Left hindlimb (tissue), 1 donor: ENCODE data around the gene MIGA1.
"Not testable (repeated sequence)": the region's sequence is repeated elsewhere in the genome, so short reads cannot be mapped to it uniquely, and the experiment has no call there.

ENCODE experiments used
- DNase-seq: peaks from one replicate; pipeline ENCODE4 v3.0.0-alpha.2; 2018

Gene MIGA1, protein sequence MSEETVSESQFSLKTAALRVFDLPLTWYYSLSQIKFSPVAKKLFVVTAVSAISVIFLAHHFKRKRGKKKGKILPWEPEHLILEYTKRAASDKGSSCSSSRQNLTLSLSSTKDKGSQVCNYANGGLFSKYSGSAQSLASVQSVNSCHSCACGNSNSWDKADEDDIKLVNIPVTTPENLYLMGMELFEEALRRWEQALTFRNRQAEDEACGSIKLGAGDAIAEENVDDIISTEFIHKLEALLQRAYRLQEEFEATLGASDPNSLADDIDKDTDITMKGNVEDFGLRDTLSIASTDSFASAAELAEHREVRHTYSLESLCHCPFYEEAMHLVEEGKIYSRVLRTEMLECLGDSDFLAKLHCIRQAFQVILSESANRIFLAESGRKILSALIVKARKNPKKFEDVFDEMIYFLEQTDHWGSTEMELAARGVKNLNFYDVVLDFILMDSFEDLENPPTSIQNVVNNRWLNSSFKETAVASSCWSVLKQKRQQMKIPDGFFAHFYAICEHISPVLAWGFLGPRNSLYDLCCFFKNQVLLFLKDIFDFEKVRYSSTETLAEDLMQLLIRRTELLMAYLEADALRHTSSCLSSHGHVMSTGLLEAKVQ

DNA sequence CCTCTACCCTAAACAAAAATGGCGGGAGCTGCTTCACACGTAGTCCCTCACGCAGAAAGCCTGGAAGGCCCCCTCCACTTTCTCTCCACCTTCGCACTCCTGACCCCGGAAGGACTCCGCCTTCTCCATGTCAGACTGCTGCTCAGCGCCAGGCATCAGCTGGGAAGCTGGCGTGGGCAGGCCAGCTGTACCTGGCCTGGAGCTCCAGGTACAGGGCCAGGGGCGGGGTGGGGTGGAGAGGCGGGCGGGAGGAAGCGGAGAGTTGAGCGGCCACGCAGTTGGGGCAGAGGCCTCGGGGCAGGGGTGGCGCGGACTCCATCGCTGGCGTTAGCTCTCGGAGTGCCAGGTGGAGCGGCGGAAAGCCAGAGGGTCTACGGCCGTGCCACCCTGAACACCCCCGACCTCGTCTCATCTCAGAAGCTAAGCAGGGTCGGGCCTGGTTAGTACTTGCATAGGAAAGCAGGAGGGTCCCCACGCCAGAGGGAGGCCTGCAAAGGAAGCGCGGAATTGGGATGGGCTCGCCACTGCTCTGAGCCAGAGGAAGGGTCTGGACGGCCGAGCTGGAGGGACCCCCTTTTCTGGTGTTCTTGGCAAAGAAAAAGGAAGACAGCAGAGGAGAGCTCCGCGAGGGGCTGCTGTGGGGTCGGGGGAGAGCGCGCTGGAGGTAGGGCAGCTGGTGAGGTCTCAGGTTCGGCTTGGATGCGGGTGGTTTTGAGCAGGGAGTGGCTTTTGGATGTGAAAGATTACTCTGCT, at the start of gene MIGA1:
Gene MIGA1, plus strand, starts transcription at position 121 of the 753 bp plus-strand sequence. CDS start 3,604 bp downstream, outside the sequence.
- DNase-seq: peak; percentile 91

DNA sequence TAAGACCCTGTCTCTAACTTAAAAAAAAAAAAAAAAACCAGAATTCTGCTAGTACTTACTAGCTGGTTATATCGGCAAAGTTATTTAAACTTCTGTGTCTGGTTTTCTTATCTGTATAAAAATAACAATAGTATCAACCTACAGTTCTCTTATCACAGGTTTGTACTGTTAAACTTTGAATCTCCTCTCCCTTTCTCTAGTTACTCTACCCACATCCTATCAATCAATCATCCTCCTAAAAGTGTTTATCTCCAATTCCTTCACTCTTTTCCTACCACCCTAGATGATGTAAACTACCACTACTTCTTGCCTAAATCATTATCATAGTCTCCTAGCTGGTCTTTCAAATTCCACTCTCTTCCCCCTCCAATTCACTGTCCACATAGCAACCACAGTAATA, 47.4 kb upstream of the MIGA1 start:
- no peak for DNase-seq

DNA sequence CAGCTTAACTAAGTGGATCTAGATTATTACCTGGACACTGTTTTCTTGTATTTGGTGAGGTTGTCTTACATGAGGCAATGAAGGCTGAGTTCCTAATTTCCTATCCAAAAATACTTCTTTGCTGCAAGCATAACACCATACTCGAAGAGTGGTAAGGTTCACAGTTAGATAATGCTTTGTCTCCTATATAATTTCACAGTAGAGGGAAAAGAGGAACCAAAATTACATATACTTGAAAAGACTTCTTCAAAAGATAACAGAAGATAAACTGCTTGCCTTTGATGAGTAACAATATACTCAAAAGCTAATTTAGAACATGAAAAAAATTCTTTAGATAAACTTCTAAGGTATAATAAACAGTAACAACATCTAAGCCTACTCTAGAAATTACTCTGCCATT, 40.2 kb upstream of the MIGA1 start:
- DNase-seq: no peak

DNA sequence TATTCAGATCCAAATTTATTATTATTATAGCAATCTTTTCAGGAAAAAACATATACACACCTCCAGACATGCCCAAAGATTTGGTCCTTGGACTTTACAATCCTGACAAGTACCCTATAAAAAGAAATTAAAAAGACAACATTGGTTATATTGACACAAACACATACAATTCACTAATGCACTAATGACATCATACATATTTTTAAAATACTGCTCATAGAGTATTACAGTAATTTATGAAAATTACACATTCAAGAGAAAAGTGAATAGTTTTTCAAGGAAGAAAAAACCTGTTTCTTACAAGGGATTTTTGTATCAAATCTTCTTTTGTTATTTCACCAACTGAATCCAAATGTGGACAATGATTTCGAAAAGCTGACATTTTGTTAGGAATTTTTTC, 38.1 kb upstream of the MIGA1 start:
- no peak for DNase-seq

DNA sequence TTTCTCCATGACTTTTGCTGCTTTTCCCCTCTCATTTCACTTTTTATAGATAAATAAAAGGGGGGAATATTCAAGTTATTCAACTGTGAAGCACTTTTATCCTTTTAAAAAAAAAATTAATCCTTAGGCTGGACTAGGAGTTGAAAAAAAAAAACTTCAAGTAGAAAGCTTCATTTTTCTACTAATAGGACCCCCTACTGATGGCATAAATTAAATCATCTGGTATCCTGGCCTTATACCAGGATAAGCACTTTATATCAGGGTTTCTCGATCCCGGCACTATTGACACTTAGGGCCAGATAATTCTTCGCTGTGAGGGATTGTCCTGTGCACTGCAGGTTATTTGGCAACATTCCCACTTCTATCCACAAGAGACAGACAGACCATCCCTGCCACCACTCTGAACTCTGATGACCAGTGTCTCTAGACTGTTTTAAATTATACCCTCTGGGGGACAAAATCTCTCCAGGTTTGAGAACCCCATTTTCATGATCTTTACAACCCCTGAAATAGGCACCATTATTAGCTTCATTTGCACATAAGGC, 37.4 kb upstream of the MIGA1 start:
- DNase-seq: no peak

DNA sequence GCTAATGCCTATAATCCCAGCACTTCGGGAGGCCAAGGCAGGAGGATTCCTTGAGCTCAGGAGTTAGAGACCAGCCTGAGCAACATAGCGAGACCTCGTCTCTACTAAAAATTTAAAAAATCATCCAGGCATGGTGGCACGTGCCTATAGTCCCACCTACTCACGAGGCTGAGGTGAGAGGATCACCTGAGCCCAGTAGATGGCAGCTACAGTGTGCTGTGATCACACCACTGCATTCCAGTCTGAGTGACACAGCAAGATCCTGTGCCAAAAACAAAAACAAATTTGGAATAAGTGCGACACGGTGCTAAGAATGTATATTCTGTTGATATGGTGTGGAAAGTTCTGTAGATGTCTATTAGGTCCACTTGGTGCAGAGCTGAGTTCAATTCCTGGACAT, 34.9 kb upstream of the MIGA1 start:
- no peak for DNase-seq

DNA sequence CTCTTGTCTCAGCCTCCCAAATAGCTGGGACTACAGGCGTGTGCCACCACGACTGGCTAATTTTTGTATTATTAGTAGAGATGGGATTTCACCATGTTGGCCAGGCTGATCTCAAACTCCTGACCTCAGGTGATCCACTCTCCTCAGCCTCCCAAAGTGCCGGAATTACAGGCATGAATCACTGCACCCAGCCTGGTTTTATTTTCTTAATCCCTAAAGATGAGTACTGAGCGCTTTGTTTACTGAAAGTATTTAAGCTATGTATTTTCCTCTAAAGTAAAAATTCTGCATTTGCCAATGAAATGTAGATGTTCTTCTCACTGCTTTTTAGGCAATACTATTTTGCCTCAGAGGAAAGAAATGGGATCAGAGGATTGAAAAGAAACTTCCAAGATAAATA, 30.0 kb upstream of the MIGA1 start:
- DNase-seq: not testable (repeated sequence)

DNA sequence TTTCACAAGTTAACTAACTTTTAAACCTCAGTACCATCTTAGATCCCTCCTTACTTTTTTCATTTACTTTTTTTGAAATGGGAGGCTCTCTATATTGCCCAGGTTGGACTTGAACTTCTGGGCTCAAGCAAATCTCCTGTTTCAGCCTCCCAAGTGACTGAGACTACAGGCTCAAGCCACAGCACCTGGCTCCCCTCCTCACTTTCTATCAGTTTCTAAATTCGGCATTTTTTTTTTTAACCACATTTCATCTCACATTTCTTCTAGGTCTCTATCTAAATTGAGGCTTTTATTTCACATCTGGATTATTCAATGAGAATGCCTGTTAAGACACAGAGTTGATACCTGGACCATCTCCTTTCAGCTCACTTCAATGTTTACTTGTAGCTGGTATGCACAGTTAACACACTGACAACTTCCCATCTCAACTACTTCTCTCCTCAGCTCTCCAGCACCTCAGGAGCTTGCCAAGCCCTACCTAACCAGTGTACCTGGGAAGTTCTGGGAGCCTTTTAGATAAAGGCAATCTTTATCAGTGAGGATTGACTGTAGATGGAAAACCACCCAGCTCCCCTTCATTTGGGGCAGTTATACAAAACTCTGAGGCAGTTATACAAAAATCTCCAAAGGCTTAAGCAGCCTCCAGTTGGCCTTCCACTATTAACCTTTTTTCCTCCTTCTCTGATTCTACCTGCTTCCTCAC, 23.2 kb upstream of the MIGA1 start:
- DNase-seq: no peak

DNA sequence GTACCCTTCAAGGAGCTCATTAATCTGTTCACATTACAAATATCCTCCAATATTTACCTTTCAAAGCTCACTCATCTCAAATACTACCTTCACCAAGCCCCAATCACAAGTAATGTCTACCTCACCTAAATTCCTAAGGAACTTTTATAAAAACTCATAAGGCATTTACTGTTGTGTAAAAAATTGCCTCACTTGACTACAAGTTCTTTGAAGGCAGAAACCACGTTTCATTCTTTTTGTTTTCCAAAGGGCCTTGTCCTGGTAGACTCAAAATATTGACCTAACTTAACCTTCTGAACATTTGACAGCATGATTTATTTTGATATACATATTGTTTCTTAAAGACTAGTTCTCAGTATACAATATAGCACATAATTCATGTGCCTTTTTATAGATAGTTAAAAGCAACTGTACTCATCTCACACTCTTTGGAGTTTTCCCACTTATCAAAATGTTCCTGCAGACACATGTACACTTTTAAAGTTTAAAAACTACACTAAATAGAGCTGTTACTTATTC, 22.3 kb upstream of the MIGA1 start:
- no peak for DNase-seq

DNA sequence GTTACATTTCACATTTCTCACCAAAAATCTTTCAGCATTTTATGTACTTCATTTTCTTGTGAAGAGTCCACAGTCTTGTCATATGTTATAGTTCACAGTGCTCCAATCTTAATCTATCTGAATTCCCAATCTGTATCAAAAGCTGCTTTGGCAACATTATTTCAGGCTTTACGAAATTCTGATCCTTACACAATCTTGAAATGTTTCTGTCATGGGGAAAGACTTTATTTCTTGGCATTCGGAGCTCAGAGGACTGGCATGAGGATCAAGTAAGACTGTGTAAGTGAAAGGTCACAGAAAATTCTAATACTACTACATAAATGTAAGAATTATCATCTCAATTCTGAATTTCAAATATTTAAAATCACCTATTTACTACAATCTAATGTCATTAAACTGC, 21.8 kb upstream of the MIGA1 start:
- DNase-seq: no peak

DNA sequence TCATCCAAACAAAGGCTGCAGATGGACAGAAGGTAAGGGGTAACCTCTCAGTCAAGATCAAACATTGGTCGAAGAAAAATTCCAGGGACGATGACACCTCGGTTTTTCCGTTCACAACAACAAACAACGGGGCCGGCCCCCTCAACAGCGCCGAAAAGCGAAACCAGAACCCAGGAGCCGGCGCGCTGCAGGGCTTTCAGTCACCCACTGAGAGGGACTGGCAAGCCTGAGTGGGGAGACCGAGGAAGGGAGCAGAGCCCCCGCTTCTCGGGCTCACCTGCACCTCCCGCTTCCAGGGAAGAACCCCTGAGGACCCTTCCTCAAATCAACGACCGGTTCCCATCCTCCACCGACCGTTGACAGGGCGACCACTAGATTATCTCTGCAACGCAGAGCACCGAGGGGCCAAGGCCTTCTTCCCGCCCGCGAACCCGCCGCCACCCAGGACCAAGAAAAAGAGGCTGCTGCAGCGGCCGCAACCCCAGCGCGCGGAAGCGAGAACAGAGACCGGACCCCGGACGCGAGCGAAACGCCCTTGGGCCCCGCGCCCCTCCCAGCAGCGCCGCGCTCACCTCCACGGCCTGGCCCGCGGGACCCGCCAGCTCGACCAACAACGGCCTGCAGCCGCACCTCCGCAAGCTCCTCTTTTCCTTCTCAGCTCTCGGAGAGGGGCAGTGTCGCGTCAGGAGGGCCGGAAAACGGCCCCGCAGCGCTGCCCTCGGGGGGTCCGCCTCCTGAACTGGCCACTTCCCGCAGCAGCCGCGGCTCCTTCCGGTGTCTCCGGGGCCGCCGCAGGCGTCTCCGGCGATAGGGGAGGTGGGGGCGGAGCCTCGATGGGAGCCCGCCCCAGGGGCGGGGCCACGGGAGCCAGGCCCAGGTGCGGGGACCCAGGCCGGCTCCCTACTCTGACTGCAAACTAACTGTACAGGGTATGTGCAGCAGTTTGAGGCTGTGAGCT, 20.1 kb upstream of the MIGA1 start, which contains the start of gene USP33:
Gene USP33, minus strand, starts transcription at position 782 of the 958 bp plus-strand sequence. CDS start 18,155 bp downstream, outside the sequence.
- DNase-seq: peak; percentile 90

DNA sequence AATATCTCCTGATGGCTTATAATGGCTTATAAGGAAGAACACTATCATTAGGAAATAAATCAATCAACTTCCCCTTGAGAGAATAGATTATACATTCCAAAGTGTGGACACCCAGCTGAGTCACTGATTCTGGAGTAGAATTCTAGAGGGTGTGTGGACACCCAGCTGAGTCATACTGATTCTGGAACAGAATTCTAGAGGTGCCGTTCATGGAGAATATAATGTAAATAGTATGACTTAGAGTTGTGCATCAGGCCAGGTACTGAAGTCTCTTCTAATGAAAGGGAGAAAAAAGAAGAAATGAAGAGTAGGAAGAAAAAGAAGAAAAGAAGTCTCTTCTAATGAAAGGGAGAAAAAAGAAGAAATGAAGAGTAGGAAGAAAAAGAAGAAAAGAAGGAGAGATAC, 17.4 kb upstream of the MIGA1 start:
- DNase-seq: no peak

DNA sequence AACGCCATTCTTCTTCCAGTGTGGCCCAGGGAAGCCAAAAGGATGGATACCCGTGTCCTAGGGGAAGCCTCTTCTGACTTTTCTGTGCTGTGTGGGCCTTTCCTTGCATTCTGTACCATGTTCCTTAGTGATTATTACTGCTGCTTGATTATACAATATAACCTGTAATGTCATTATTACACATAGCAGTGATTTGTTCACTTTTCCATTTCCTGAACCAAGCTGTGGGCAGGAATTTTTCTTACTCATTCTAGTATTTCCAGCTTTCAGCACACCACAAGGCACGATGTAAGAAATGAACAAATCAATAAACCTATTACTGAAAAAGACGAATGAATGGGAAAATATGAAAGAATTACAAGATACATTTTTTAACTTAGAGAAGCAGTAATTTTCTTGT, 11.4 kb upstream of the MIGA1 start:
- no peak for DNase-seq

DNA sequence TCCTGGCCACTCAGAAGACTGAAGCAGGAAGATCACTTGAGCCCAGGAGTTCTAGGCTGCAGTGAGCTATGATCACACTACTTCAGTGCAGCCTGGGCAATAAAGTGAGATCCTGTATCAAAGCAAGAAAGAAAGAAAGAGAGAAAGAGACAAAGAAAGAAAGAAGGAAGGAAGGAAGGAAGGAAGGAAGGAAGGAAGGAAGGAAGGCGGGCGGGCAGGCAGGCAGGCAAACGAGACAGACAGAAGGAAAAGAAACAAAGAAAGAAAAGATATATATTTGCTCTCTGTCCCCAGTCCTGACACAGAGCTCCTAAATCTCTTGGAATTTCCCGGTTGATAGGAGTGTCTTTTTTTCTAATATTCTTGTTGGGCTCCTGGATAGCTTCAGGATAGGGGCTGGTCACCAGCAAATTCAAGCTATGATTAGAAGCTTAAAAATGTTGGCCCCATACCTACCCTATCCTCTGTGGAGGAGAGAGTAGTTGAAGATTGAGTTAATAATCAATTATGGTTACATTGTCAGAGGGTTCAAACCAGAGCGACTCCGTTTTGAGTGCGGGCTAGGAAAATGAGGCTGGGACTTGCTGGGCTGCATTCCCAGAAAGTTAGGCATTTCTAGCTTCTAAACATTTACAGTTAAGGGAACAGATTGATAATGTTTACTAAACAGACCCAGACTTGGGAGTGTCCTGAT, 3.3 kb upstream of the MIGA1 start:
- no peak for DNase-seq

DNA sequence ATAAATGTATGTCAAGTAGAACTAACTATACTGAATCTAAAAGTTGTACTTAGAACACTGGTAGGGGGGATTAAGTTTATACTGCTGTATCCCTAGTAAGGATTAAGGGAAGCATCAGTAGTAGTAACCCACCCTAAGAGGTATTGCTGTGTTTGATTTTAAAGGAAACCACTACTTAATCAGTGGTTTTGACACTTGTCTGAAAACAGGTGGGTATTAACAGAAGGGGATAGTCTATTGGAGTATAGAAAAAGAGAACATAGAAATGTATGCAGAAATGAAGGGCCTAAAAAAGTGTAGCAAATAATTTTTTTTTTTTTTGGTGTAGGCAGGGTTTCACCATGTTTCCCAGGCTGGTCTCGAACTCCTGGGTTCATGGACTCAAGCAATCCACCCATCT, 2.2 kb downstream of the MIGA1 start:
- no peak for DNase-seq

DNA sequence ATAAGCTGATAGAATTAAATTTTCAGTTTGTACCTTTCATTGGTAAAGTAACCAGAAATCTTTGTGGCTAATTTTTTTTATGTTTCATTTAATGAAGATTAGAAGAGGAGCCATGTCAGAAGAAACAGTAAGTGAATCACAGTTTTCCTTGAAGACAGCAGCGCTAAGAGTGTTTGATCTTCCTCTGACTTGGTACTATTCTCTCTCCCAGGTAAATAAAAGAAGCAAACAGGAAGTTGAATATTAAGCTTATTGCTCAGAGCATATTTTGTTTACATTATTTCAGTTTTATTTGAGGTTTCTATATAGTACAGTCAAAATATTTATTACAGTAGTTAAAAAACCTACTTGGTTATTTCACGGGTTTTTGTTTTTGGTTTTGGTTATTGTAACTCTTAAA, 3.7 kb downstream of the MIGA1 start:
- DNase-seq: no peak

DNA sequence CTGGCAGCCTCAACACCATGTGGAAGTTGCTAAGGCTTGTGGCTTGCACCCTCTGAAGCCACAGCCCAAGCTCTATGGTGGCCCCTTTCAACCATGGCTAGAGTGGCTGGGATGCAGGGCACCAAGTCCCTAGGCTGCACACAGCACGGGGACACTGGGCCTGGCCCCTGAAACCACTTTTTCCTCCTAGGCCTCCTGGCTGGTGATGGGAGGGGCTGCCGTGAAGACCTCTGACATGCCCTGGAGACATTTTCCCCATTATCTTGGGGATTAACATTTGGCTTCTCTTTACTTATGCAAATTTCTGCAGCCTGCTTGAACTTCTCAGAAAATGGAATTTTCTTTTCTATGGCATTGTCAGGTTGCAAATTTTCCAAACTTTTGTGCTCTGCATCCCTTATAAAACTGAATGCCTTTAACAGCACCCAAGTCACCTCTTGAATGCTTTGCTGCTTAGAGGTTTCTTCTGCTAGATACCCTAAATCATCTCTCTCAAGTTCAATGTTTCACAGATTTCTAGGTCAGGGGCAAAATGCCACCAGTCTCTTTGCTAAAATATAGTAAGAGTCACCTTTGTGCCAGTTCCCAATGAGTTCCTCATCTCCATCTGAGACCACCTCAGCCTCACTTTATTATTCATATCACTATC, 6.8 kb downstream of the MIGA1 start:
- not testable (repeated sequence) for DNase-seq

DNA sequence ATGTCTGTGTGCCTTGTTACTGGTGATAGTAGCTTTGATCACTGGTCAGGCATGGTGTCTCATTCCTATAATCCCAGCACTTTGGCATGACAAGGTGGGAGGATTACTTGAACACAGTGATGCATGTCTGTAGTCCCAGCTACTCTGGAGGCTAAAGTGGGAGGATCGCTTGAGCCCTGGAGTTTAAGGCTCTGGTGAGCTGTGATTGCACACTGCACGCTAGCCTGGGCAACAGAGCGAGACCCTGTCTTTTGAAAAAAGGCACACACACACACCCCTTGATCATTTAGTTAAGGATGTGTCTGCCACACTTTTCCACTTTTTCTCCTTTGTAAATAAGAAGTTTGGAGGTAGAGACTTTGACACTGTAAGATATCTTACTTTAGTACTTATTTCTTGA, 15.1 kb downstream of the MIGA1 start:
- no peak for DNase-seq

DNA sequence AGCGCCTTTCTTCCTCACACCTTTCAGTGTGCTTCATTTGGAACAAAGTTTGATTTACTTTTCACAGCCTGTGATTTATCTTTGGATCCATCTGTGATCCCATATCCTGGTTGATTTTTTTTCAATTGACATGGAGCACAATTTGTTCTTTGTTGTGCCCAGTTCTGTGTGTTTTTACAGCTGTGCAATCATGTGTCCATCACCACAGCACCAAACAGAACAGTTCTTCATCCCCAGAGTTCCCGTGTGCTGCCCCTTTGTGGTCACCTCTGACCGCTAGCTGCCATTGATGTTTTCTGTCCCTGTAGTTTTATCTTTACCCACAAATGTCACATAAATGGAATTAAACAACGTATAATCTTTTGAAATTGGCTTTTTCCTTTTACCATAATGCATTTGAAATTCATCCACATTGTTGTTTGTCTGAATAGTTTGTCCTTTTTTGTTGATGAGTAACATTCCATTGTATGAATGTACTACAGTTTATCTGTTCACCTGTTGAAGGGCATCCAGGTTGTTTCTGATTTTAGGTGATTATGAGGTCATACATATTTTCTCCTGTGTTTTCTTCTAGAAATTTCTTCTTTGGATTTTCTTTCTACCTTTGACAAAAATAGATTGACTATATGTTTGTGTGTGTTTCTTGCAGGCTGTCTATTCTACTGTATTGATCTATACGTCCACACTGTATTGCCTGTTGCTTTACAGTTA, 17.4 kb downstream of the MIGA1 start:
- no peak for DNase-seq
